GM18868 (cell line): ENCODE measurements around the gene PDXK.
A peak's percentile ranks its signal among the peaks of the same experiment; 100 is the strongest.

Experiments
- ATAC-seq: cut with Tn5 transposase; IDR thresholded peaks from one replicate; pipeline ENCODE4 v1.9.1; 2021; ENCODE audit warnings: mild to moderate bottlenecking, moderate library complexity; ENCODE audit not compliant: unreplicated experiment

PDXK gene

GRCh38 chr21:43723648-43724047 is 4.7 kb downstream of the PDXK start:
- ATAC-seq = no peak

- no peak for ATAC-seq
Observed at GRCh38 chr21:43726686-43727518, 8.0 kb downstream of the PDXK start.

- ATAC-seq = no peak
Observed at GRCh38 chr21:43727519-43728153, 8.7 kb downstream of the PDXK start.

GRCh38 chr21:43728154-43728466 is 9.2 kb downstream of the PDXK start:
- no peak for ATAC-seq

GRCh38 chr21:43728467-43729390 is 9.8 kb downstream of the PDXK start:
- ATAC-seq = peak; percentile 75

- ATAC-seq = no peak
Observed at GRCh38 chr21:43731476-43731875, 12.5 kb downstream of the PDXK start.

GRCh38 chr21:43731891-43732711 is 13.2 kb downstream of the PDXK start:
- ATAC-seq = no peak

- ATAC-seq = no peak
Observed at GRCh38 chr21:43733060-43733459, 14.1 kb downstream of the PDXK start.

- ATAC-seq = no peak
Observed at GRCh38 chr21:43733529-43734071, 14.7 kb downstream of the PDXK start.

- no peak for ATAC-seq
Observed at GRCh38 chr21:43734131-43734927, 15.4 kb downstream of the PDXK start.

- no peak for ATAC-seq
Observed at GRCh38 chr21:43734928-43735229, 15.9 kb downstream of the PDXK start.

- ATAC-seq = no peak
Observed at GRCh38 chr21:43735236-43736091, 16.5 kb downstream of the PDXK start.

- no peak for ATAC-seq
Observed at GRCh38 chr21:43736224-43736883, 17.4 kb downstream of the PDXK start.

GRCh38 chr21:43737158-43737950 is 18.4 kb downstream of the PDXK start:
- ATAC-seq = no peak

- ATAC-seq = no peak
Observed at GRCh38 chr21:43739621-43740435, 20.9 kb downstream of the PDXK start.

- ATAC-seq = no peak
Observed at GRCh38 chr21:43740497-43741156, 21.7 kb downstream of the PDXK start.
